ENCODE data around the gene EPHA3. TPM values are rescaled to one million over a fixed set of nuclear protein-coding genes. Genes with fewer than 3 reads are reported as not detected.

Gene EPHA3
- total RNA-seq, 2 donors from 2014 or later = 9.4 to 11.9 TPM

GRCh38 chr3:89405176-89405575 lies 297.8 kb downstream of the EPHA3 start:
- WGBS = 22% methylated on average over 1 of the region's 1 CpG
- H3K4me1 ChIP-seq (replicated peaks) = no peaks in the 10 kb centered on the region
- no peaks in the 10 kb centered on the region for H3K9me3 ChIP-seq
- no peak for DNase-seq (ENCODE audit: low spot score)
- H3K4me3 ChIP-seq = no peak overlapping the region
- TF ChIP-seq POLR2A (IDR thresholded peaks at IDR 0.05) = no peak
- TF ChIP-seq POLR2AphosphoS5 (IDR thresholded peaks at IDR 0.05) = no peak
- TF ChIP-seq CTCF (IDR thresholded peaks at IDR 0.05) = no peak
- no peak overlapping the region for H3K27ac ChIP-seq
- intact Hi-C loops (cut with DNase I) = no loop called here
- no peaks in the 10 kb centered on the region for H3K36me3 ChIP-seq
- no peaks in the 10 kb centered on the region for H3K27me3 ChIP-seq (replicated peaks; ENCODE audit: insufficient read depth)

DNA sequence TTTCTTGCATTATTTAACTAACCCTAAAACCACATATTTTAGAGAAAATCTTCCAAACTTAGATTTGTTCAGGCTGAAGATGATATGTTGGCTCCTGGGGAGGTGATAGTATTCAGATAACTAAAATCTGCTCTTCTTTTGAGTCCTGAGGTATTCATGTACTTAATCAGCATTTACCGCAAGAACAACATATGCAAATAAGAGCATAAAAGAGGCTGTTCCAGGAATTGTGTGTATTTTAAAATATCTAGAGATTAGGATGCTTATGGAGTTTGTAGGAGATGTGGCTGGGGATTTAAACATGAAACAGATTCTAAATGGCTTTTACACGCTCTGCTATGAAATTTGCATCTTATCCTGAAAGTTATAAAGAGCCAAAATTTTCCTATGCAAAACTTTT lies 298.2 kb downstream of the EPHA3 start:
- no peaks in the 10 kb centered on the region for H3K9me3 ChIP-seq
- no peak overlapping the region for H3K4me3 ChIP-seq
- no peak overlapping the region for H3K27ac ChIP-seq
- no peaks in the 10 kb centered on the region for H3K27me3 ChIP-seq (replicated peaks; ENCODE audit: insufficient read depth)
- no peak for DNase-seq (ENCODE audit: low spot score)
- intact Hi-C loops (cut with DNase I) = no loop called here
- no peak for TF ChIP-seq CTCF (IDR thresholded peaks at IDR 0.05)
- TF ChIP-seq POLR2AphosphoS5 (IDR thresholded peaks at IDR 0.05) = no peak
- TF ChIP-seq POLR2A (IDR thresholded peaks at IDR 0.05) = no peak
- no peaks in the 10 kb centered on the region for H3K4me1 ChIP-seq (replicated peaks)
- 88% methylated on average over 2 of the region's 2 CpGs for WGBS
- no peaks in the 10 kb centered on the region for H3K36me3 ChIP-seq

GRCh38 chr3:89411201-89411600 lies 303.8 kb downstream of the EPHA3 start:
- no peaks in the 10 kb centered on the region for H3K36me3 ChIP-seq
- 71% methylated on average over 3 of the region's 3 CpGs for WGBS
- no peak for DNase-seq (ENCODE audit: low spot score)

GRCh38 chr3:89414270-89414669 lies 306.8 kb downstream of the EPHA3 start:
- no peak overlapping the region for H3K27ac ChIP-seq
- no peaks in the 10 kb centered on the region for H3K9me3 ChIP-seq
- no peaks in the 10 kb centered on the region for H3K27me3 ChIP-seq (replicated peaks; ENCODE audit: insufficient read depth)
- no peak for DNase-seq (ENCODE audit: low spot score)
- intact Hi-C loops (cut with DNase I) = no loop called here
- H3K4me1 ChIP-seq (replicated peaks) = no peaks in the 10 kb centered on the region
- H3K4me3 ChIP-seq = no peak overlapping the region
- H3K36me3 ChIP-seq = no peaks in the 10 kb centered on the region
- TF ChIP-seq POLR2AphosphoS5 (IDR thresholded peaks at IDR 0.05) = no peak
- TF ChIP-seq CTCF (IDR thresholded peaks at IDR 0.05) = no peak
- no peak for TF ChIP-seq POLR2A (IDR thresholded peaks at IDR 0.05)
- WGBS = 61% methylated on average over 4 of the region's 4 CpGs

More at GRCh38 chr3:89411201-89411600, 303.8 kb downstream of the EPHA3 start:
- Histone ChIP-seq H3K4me3 (no peak overlapping the region), H3K27ac (no peak overlapping the region), H3K4me1 (replicated peaks) (no peaks in the 10 kb centered on the region), H3K27me3 (replicated peaks; ENCODE audit: insufficient read depth) (no peaks in the 10 kb centered on the region), H3K9me3 (no peaks in the 10 kb centered on the region)
- intact Hi-C loops (cut with DNase I) = no loop called here
- no peak for TF ChIP-seq CTCF (IDR thresholded peaks at IDR 0.05)
- no peak for TF ChIP-seq POLR2AphosphoS5 (IDR thresholded peaks at IDR 0.05)
- no peak for TF ChIP-seq POLR2A (IDR thresholded peaks at IDR 0.05)

GRCh38 chr3:89419647-89420241 lies 312.3 kb downstream of the EPHA3 start:
- H3K4me1 ChIP-seq (replicated peaks) = no peaks in the 10 kb centered on the region
- no peak overlapping the region for H3K4me3 ChIP-seq
- WGBS = 68% methylated on average over 3 of the region's 3 CpGs
- H3K27ac ChIP-seq = no peak overlapping the region
- intact Hi-C loops (cut with DNase I) = no loop called here
- no peak for TF ChIP-seq POLR2AphosphoS5 (IDR thresholded peaks at IDR 0.05)
- no peaks in the 10 kb centered on the region for H3K36me3 ChIP-seq
- no peak for DNase-seq (ENCODE audit: low spot score)
- H3K9me3 ChIP-seq = no peaks in the 10 kb centered on the region
- no peaks in the 10 kb centered on the region for H3K27me3 ChIP-seq (replicated peaks; ENCODE audit: insufficient read depth)

Measured in prostate gland (tissue), 2 donors.